GM19035 (cell line): ENCODE data around the gene LRRN1.
"Not testable (repeated sequence)": the region's sequence is repeated elsewhere in the genome, so short reads cannot be mapped to it uniquely, and the experiment has no call there.

Source experiments
- ATAC-seq: cut with Tn5 transposase; IDR thresholded peaks from one replicate; pipeline ENCODE4 v1.9.1; 2021; ENCODE audit not compliant: unreplicated experiment

Gene LRRN1

GRCh38 chr3:3806856-3807255 lies 7.6 kb downstream of the LRRN1 start:
- ATAC-seq: no peak

- ATAC-seq: no peak
Measured at GRCh38 chr3:3813013-3813412, 13.8 kb downstream of the LRRN1 start.

DNA sequence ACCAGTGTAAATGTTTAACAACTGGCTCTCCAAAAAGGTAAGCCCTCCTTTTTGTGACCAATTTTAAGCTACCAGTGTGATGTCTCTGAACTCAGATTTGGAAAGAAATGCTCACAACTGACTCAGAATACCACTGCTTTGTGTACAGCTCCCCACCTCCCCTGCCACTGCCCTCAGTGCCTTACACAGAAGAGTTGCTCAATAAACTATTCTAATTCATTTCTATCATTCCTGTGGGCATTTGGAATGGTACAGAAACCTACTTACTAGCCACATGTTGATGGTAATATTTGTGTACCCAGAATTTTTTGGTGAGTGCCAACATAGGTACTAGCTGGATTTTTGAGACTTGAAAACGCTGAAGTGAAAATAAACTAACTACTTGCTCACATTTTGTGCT lies 16.0 kb downstream of the LRRN1 start:
- no peak for ATAC-seq

- no peak for ATAC-seq
Measured at GRCh38 chr3:3816034-3816433, 16.8 kb downstream of the LRRN1 start.

DNA sequence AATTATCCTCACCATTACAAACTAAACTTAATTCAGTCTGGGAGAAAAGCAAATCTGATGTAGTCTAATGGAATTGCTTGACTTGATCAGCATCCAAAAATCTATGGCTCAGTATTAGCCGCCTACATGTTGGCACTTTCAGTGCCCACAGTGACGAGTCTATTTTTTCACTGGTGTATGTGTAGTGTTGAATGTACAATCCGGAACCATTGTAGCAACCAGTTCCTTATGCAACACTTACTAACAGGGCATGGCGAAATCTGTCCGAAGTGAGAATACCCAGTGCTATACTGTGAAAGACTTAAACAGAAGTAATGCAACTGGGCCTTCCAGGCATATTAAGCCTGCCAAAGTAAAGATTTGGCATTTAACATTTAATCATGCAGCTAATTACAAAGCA lies 18.6 kb downstream of the LRRN1 start:
- no peak for ATAC-seq

DNA sequence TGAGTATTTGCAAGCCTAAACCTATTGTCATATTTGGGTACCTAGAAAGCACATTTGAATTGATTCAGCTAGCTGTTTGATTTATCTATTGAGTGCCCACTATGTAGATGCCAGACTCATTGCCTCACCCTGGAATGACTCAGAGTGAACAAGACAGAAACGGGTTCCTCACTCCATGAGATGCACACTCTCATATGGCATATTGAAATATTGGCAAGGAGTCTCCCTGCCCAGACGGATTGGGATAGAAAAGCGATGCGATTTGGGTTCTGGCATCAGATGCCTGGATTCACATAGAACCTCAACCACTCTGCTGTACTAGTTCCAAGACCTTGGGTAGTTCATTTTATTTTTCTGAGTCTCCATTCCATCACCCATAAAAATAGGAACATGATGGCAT lies 22.5 kb downstream of the LRRN1 start:
- ATAC-seq: no peak

DNA sequence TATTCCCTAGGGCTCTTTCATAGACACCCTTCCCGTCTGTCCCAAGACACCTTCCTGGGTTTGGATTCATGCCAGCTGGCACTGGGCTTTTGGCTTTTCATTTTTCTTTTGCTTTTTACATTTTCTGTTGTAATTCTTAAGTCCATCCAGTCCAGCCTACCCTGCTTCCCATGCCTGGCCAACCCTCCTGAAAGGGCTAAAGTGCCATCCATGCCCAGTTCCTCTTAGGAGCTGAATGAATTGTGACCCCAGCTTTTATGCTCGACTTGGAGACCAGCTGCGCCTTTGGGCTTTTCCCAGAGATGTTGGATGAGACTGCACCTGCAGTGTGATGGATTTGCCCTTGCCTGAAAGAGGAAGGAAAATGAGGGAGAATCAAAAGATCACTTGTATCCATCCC lies 25.8 kb downstream of the LRRN1 start:
- ATAC-seq: no peak

GRCh38 chr3:3826521-3826920 lies 27.3 kb downstream of the LRRN1 start:
- no peak for ATAC-seq

- no peak for ATAC-seq
Measured at GRCh38 chr3:3827111-3827510, 27.9 kb downstream of the LRRN1 start.

DNA sequence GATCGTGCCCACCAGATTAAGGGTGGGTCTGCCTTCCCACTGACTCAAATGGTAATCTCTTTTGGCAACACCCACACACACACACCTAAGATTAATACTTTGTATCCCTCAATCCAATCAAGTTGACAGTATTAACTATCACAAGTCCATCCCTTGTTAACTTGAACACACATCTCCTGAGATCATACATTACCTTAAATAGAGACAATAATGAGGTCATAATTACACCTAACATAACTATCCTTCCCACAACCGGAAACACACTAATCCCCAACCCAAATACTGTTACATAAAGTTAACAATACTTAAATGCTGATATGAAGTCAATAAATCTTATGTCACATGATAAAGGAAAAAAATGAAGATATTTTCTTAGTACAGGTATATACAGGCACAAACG lies 29.2 kb downstream of the LRRN1 start:
- ATAC-seq: not testable (repeated sequence)

GRCh38 chr3:3836845-3837244 lies 37.6 kb downstream of the LRRN1 start:
- no peak for ATAC-seq

- no peak for ATAC-seq
Measured at GRCh38 chr3:3842356-3842755, 43.1 kb downstream of the LRRN1 start.

- no peak for ATAC-seq
Measured at GRCh38 chr3:3847994-3848922, 49.0 kb downstream of the LRRN1 start.

DNA sequence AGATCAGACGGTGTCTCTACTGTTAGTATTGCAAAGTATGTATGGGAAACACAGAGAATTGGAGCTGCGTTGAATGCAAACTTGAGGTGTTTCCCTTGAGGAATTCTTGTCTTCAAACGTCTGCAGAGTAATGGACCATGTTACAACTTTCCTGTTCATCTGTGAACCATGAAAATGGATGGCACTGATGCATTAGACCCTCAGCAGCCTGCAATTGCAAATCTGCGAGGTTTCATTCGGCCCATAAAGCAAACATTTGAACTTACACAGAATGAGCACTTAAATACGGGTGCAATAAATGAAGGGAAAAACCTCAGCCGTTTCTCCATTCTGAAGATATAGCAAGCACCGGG lies 49.7 kb downstream of the LRRN1 start:
- ATAC-seq: no peak

DNA sequence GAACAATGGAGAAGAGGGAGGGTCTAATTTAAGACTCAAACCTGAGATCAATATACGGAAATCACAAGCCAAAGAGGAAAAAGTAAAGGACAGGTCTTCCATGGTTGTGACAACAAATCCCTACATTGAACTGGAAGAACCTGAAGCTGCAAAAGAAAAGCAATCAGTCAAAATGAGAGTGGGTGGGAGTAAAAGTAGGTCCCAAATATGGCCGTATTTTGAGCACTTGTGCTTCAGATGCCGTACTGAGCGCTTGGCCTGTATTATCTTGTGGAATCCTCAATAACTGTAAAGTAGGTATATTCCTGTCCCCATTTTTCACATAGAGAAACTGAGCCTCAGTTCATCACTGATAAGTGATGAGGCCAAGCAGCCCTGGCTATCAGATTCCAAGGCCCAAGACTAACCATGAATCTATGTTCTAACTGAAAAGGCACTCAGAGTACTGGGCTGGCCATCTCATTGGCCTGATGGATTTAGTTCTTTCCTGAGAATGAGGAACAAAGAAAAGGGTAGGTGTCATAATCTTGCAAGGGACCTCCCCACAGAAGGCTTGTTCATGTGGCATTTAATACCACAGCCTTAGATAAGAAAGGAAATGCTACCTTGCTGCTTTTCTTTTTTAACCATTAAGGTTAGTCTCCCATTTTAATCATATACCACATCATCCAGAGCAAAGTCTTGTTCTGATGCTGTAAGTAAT lies 52.5 kb downstream of the LRRN1 start:
- ATAC-seq: peak; percentile 81

DNA sequence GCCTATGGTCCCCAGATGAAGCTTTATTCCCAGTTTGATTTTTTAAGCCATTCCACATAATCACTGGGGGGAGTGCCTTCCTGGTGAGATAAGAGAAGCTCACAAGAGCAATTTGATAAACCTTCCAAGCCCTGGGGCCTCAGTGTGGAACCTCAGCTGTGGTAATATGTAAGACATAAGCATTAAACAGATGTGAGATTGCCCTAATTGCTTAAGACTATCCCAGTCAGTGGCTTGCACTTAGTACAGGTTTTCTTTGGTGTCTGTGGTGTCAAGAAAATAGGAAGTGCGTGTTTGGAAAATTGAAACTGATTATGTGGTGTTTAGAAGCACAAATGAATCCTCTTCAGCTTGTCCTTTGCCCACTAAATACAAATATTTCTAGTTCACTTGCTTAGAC lies 54.3 kb downstream of the LRRN1 start:
- no peak for ATAC-seq

- ATAC-seq: no peak
Measured at GRCh38 chr3:3855056-3855455, 55.8 kb downstream of the LRRN1 start.

GRCh38 chr3:3860235-3860634 lies 61.0 kb downstream of the LRRN1 start:
- ATAC-seq: no peak

DNA sequence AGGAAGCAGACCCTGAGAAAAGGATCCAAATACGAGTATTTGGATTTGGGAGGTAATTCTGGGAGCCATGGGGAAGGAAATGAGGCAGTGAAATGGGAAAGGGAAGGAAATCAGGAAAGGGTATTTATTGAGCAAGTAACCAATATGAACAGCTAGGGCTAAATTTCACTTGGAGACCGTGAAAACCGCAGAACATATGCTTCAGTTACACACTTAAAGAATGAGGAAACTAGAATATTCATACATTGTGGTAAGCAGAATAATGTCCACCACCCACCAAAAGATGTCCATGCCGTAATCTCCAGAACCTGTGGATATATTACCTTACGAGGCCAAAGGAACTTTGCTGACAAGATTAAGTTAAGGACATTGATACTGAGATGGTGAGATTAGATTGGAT lies 63.3 kb downstream of the LRRN1 start:
- no peak for ATAC-seq

GRCh38 chr3:3875491-3875890 lies 76.3 kb downstream of the LRRN1 start:
- ATAC-seq: no peak

- no peak for ATAC-seq
Measured at GRCh38 chr3:3881050-3881449, 81.8 kb downstream of the LRRN1 start.

DNA sequence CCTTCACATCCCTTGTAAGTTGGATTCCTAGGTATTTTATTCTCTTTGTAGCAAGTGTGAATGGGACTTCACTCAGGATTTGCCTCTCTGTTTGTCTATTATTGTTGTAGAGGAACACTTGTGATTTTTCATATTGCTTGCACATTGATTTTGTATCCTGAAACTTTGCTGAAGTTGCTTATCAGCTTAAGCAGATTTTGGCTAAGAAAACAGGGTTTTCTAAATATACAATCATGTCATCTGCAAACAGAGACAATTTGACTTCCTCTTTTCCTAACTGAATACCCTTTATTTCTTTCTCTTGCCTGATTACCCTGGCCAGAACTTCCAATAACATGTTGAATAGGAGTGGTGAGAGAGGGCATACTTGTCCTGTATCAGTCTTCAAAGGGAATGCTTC lies 88.1 kb downstream of the LRRN1 start:
- not testable (repeated sequence) for ATAC-seq
